IPS-18a (cell line): ENCODE measurements around the gene TEDC1.

Experiments
- H3K27ac ChIP-seq: one replicate; pipeline ENCODE4 v1.5.1; 2013; ENCODE audit warnings: low read length
- H3K27me3 ChIP-seq: one replicate; pipeline ENCODE4 v1.6.1; 2013; ENCODE audit warnings: mild to moderate bottlenecking, low read length; ENCODE audit not compliant: control insufficient read depth, insufficient read depth
- H3K36me3 ChIP-seq: one replicate; pipeline ENCODE4 v1.6.1; 2013; ENCODE audit warnings: low read depth, low read length; ENCODE audit not compliant: control insufficient read depth
- H3K4me1 ChIP-seq: one replicate; pipeline ENCODE4 v1.6.1; 2013; ENCODE audit warnings: low read depth, low read length; ENCODE audit not compliant: control insufficient read depth
- H3K4me3 ChIP-seq: one replicate; pipeline ENCODE4 v1.5.1; 2013; ENCODE audit warnings: low read length
- H3K9ac ChIP-seq: one replicate; pipeline ENCODE4 v1.6.1; 2013; ENCODE audit warnings: mild to moderate bottlenecking, low read length, moderate library complexity
- H3K9me3 ChIP-seq: one replicate; pipeline ENCODE4 v1.6.1; 2013; ENCODE audit warnings: low read depth, low read length; ENCODE audit not compliant: control insufficient read depth

Gene TEDC1

DNA sequence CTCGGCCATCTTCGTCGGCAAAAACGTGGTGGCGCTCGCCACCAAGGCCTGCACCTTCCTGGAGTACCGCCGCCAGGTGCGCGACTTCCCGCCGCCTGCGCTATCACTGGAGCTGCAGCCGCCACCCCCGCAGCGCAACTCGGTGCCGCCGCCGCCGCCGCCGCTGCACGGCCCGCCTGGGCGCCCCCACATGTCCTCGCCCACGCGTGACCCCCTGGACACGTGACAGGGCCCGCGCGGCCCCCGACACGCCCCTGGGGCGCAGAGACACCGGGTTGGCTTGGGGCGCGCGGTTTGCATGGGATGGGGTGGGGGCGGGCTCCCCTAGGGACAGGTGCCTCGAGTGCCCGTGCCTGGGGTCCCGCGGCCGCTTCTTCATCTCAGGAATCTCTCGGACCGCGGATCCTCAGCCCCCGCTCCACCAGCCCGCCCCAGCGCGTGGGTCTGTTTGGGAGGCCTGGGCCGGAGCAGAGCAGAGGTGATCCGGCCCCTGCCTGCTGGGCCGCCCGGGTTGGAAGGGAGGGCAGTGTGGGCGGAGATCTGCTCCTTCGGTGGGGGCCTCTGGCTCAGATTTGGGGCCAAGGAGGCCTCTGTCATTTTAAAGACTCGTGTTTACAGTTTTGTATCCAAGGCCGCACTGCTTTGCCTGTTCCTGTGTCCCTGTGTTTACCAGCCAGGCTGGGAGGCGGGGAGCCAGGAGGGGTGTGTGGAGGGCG lies 38.7 kb downstream of the TEDC1 start:
- no peaks in the 10 kb centered on the region for H3K9me3 ChIP-seq
- H3K9ac ChIP-seq: no peak overlapping the region
- peaks cover 41% of the 10 kb centered on the region for H3K27me3 ChIP-seq
- H3K4me1 ChIP-seq: no peaks in the 10 kb centered on the region
- no peak overlapping the region for H3K4me3 ChIP-seq
- no peaks in the 10 kb centered on the region for H3K36me3 ChIP-seq
- no peak overlapping the region for H3K27ac ChIP-seq

DNA sequence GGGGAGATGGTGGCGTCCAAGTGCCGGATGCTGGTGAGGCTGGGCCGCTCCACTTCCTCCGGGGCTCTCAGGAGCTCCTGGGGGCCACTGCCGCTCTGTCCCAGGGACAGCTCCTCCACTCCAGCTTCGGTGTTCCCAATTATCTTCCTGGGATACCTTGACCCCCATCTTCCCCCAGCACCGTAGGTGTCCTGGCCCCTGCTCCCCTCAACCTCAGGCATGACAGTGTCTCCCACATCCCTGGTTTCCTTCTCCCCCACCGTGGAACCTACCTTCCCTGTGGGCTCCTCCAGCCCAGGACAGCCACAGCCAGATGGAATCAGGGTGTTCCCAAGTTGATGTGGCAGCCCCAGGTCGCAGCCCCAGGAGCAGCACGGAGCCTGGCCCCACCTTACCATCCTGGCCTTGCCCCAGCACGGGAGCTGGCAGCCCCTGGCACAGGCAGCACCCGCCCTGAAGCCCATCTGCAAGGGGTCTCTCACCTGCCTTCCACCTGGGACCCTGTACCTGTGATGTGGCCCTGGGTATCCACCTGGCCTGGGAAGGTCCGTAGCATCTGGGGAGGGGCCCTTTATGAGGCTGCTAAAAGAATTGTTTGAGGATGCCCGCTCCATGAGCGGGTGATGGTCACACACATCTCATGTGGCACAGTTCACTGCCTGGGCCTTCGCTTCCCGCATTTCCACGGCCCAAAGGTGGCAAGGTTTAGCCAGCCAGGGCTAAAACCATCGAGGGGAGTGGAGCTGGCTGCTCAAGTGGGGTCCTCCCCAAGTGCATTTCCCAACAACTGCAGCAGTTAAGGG lies 39.4 kb downstream of the TEDC1 start:
- H3K27me3 ChIP-seq: peaks cover 34% of the 10 kb centered on the region
- no peak overlapping the region for H3K27ac ChIP-seq
- no peaks in the 10 kb centered on the region for H3K4me1 ChIP-seq
- H3K9ac ChIP-seq: no peak overlapping the region
- H3K4me3 ChIP-seq: no peak overlapping the region
- no peaks in the 10 kb centered on the region for H3K36me3 ChIP-seq
- H3K9me3 ChIP-seq: no peaks in the 10 kb centered on the region

DNA sequence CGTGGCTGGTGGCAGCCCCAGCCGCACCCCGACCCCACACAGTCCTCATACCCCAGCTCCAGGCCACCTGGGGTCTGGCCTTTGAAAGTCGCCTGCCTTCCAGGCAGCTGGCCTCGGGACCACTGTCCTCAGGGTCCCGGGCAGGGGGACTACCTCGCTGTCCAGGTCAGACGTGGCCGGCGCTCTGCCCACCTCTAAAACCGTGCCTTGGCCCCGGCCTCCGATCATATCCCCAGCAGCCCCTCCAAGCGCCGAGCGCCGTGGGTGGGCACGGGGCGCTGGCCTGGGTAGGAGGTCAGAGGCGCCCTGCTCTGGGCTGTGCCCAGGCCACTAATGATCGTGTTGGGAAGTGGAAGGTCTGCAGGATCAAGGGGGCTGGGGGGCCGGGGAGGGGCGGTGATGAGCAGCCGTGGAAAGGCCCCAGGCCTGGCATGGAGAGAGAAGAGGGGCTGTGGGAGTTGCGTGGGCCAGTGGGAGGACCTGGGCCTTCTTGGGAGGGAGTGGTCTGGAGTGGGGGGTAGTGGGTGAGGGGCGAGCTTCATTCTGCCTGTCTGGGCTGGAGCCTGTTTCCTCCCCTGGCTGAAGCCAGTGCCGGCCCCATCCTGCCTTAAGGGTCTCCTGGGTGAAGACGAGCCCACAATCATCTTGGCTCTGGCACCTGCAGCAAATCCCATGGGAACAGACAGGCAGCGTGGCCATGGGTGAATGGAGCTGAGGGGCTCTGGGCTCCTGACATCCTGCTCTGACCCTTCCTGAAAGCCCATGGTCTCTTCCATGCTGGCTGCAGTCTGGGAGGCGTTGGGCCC lies 40.2 kb downstream of the TEDC1 start:
- no peak overlapping the region for H3K27ac ChIP-seq
- peaks cover 26% of the 10 kb centered on the region for H3K27me3 ChIP-seq
- no peaks in the 10 kb centered on the region for H3K9me3 ChIP-seq
- no peak overlapping the region for H3K9ac ChIP-seq
- H3K4me1 ChIP-seq: no peaks in the 10 kb centered on the region
- no peak overlapping the region for H3K4me3 ChIP-seq
- H3K36me3 ChIP-seq: no peaks in the 10 kb centered on the region

DNA sequence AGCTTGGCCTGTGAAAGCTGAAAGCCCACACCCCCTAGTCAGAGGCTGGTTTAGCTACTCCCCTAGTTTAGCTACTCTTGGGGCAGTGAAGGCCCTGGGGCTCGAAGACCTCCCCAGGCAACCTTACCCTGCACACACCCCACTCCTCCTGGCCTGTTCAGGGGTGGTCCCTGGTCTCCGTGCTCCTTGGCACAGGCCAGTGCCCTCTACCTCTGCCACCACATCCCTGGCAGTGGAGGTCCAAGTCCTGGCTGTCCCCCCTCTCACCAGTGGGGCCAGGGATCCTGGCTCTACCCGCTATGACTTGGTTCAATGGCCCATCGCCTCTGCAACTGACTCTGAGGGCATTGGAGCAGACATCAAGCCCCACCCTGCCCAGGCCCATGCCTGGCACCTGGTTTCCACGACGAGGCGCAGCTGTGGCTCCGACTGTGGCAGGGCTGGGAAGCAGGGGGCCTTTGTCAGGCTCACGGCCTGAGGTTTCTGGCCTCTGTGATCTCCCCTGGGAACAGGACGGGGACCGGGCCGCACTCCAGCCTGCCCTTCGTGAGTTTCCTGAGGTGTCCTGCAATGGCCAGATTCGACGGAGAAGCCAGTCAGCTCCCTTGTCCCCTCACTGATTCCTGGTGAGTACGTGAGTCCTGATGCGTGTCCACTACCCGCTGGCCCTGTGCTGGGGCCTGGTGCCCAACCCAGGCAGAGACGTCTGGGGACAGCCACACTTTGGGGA lies 41.0 kb downstream of the TEDC1 start:
- H3K36me3 ChIP-seq: no peaks in the 10 kb centered on the region
- H3K9ac ChIP-seq: no peak overlapping the region

DNA sequence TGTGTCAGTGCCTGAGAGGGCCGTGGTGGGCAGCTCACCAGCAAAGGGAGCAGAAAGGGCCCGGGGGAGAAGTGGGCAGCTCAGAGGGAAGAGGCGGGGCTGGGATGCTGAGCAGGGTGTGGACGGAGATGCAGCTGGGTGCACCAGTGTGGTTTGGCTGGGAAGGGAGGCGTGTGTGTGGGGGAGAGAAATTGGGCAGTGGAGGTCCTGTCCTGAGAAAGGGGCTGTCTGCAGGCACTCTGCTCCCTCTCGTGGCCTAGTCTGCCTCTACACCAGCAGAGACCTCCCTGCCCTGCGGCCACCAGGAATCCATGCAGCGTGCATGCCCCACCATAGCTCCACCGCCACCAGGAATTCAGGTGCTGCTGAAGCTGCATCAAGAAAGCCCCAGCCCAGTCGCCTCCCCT lies 41.7 kb downstream of the TEDC1 start:
- Histone ChIP-seq H3K9me3 (no peaks in the 10 kb centered on the region), H3K27ac (no peak overlapping the region), H3K9ac (no peak overlapping the region), H3K4me3 (no peak overlapping the region), H3K36me3 (no peaks in the 10 kb centered on the region), H3K4me1 (no peaks in the 10 kb centered on the region), H3K27me3 (peaks cover 15% of the 10 kb centered on the region)

More for the DNA sequence above, 41.0 kb downstream of the TEDC1 start:
- Histone ChIP-seq H3K27ac (no peak overlapping the region), H3K9me3 (no peaks in the 10 kb centered on the region), H3K4me3 (no peak overlapping the region), H3K4me1 (no peaks in the 10 kb centered on the region), H3K27me3 (peaks cover 21% of the 10 kb centered on the region)

DNA sequence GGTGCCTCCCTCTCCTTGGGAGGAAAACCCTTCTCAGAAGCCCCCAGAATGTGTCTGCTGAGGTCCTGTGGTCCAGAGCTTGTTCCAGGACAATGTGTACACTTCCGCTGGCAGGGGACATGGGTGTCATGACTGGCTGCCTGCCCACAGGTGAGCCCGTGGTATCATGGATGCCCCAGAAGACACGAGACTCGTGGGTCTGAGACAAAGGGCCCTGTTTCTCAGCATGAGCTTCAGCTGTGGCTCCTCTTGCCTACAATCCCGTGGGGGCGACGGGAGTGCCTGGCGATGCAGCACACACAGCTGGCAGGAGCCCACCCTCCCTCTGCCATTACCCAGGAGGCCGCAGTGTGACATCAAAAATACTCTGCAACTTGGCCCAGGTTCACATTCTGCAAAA lies 42.3 kb downstream of the TEDC1 start:
- Histone ChIP-seq H3K9ac (no peak overlapping the region), H3K9me3 (no peaks in the 10 kb centered on the region), H3K27ac (no peak overlapping the region), H3K4me1 (no peaks in the 10 kb centered on the region), H3K27me3 (peaks cover 8% of the 10 kb centered on the region), H3K36me3 (no peaks in the 10 kb centered on the region), H3K4me3 (no peak overlapping the region)

DNA sequence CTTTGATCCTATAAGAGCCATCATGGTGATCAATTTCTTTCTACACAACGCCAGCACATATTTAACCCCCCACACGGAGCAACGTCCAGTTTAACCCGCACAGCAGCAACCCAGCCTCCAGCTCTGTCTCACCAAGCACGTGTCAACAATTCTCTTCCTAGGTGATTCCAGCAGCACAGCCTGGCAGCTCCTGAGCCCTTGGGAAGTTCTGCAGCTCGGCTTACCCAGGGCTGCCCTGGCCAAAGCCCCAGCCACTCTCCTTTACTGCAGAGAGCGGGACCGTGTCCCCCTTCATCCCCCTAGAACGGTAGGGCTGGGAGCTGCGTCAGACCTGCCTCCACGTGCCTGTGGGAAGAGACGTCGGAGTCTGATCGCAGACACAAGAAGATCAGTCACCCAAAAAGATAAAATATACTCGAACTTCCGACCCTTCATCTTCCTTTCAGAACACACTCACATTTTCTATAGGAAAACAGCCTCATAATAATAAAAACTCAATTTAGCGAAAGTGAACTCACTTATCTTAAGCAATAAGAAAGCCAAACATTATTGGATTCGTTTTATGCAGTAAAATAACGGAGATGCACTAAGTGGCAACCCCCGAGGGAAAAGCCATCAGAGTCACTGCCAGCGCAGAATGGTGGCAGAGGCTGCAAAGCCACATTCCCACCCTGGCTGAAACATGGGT lies 42.9 kb downstream of the TEDC1 start:
- H3K36me3 ChIP-seq: no peaks in the 10 kb centered on the region
- H3K4me1 ChIP-seq: no peaks in the 10 kb centered on the region
- no peak overlapping the region for H3K9ac ChIP-seq
- H3K27me3 ChIP-seq: peaks cover 5% of the 10 kb centered on the region
- H3K9me3 ChIP-seq: no peaks in the 10 kb centered on the region
- no peak overlapping the region for H3K4me3 ChIP-seq
- H3K27ac ChIP-seq: no peak overlapping the region

DNA sequence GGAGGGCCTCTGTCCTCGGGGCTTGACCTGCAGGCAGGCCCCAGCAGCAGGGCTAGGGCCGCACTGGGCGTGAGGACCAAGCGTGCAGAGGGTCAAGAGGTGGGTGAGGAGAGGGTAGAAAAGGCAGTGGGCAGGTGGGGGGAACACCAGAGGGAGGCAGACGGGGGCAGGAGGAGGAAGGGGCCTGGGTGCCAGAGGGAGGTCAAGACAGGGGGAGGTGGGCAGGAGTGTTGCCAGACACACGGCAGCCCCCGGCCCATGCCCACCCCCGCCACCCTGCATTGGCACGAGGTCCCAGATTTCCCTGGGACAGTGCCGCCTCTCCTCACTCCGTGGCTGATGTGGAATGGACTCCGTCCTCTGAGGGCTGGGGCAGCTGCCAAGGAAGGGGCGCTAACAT lies 43.5 kb downstream of the TEDC1 start:
- H3K4me3 ChIP-seq: no peak overlapping the region
- no peak overlapping the region for H3K9ac ChIP-seq
- no peaks in the 10 kb centered on the region for H3K4me1 ChIP-seq
- H3K36me3 ChIP-seq: no peaks in the 10 kb centered on the region
- H3K9me3 ChIP-seq: no peaks in the 10 kb centered on the region
- no peak overlapping the region for H3K27ac ChIP-seq
- H3K27me3 ChIP-seq: no peaks in the 10 kb centered on the region

DNA sequence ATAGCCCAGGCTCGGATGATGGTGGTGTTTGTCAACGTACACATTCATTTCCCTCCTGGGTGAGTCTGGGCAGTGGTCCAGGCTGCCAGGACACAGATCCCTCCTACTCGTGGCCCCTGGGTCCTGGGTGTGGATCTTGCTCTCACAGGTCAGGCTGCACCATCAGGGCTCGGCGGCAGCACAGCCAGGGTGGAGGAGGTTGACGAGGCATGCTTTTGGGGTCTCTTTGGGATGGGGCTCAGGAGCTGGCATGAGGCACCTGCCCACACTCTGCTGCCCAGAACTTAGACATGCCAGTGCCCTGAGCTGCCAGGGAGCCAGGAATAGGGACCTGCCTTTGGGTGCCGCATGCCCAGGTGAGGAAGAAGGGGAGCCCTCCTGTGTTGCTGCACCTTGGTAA lies 45.0 kb downstream of the TEDC1 start:
- Histone ChIP-seq H3K9ac (no peak overlapping the region), H3K4me3 (no peak overlapping the region), H3K36me3 (no peaks in the 10 kb centered on the region), H3K27ac (no peak overlapping the region), H3K9me3 (peaks cover 7% of the 10 kb centered on the region), H3K4me1 (no peaks in the 10 kb centered on the region), H3K27me3 (no peaks in the 10 kb centered on the region)

DNA sequence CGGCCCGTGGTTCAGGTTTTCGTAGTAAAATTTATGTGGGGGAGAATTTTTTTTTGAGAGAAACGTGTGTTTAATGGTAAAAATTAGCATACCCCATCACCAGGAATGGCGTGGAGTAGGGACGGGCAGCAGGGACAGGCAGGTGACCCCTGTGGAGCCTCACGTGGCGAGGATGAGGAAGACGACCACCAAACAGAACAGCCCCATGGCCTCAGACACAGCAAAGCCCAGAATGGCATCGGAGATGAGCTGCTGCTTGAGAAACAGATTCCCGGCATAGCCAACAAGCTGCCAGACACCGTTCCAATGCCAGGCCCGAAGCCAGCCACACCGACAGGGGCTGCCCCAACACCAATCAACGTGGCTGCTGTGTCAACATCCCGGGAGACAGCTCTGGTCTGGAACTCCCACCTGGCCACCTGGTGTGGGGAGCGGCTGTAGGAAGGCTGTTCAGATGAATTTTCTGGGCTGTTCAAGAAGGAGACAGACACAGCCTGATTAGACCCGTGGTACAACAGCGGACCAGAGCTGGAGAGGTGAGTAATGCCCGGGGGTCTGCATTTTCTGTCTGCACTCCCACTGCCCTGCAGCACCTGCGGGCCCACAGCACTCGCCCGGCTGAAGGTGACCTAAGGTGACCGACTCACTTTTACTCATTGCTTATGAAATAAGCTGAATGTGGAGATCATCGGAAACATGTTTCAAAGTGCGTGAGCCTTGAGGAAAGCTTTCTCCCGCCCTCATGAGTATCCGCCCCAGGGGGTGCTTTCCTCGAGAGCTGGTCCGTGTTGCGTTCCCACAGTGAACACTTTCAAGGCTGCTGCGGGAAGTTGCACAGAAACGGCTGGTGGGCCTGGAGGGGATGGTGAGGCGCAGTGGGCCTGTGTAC lies 45.9 kb downstream of the TEDC1 start:
- Histone ChIP-seq H3K27ac (no peak overlapping the region), H3K36me3 (no peaks in the 10 kb centered on the region), H3K9ac (no peak overlapping the region), H3K9me3 (peaks cover 10% of the 10 kb centered on the region), H3K4me1 (no peaks in the 10 kb centered on the region), H3K27me3 (no peaks in the 10 kb centered on the region), H3K4me3 (no peak overlapping the region)
